CD4-positive, alpha-beta T cell treated with Interleukin-4 for 4 hours (primary cell): ENCODE data around the gene SYT10.
"Not testable (repeated sequence)": the region's sequence is repeated elsewhere in the genome, so short reads cannot be mapped to it uniquely, and the experiment has no call there.

ENCODE experiments used
- DNase-seq: peaks from one replicate; pipeline ENCODE4 v3.0.0-alpha.2; 2020

Gene SYT10

DNA sequence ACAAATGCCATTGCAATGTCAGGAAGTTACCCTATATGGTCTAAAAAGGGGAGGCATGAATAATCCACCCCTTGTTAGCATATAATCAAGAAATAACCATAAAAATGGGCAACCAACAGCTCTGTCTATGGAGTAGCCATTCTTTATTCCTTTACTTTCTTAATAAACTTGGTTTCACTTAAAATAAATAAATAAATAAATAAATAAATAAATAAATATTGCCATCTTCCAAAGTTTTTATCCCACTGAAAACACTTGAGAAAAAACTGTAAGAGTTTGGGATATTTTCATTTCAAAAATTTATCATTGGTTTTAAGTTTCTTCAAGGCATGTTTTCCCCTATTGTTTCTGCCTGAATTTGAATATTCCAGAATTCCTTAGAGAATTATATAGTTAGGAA lies 89.8 kb downstream of the SYT10 start:
- DNase-seq, result no peak

DNA sequence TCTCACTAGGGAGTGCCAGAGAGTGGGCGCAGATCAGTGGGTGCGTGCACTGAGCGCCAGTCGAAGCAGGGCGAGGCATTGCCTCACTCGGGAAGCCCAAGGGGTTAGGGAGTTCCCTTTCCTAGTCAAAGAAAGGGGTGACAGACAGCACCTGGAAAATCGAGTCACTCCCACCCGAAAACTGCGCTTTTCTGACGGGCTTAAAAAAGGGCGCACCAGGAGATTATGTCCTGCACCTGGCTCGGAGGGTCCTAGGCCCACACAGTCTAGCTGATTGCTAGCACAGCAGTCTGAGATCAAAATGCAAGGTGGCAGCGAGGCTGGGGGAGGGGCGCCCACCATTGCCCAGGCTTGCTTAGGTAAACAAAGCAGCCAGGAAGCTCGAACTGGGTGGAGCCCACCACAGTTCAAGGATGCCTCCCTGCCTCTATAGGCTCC lies 107.6 kb downstream of the SYT10 start:
- DNase-seq, result not testable (repeated sequence)

DNA sequence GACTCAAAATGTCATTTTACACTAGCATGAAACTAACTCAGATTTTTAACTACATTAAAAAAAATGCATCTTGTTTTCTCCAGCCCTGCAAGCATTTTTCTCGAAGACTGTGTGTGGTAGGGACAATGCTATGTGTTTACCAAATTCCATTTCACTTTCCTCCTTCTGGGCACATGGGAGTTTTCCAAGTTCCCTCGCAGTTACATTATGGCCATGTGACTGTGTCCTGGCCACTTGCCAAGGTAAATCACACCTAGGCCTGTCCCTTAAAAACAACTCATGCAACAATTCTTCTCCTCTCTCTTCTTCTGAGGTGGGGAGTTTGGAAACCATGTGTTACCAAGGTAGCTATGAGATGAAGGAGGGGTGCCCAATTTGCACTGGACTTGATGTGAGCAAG lies 108.7 kb downstream of the SYT10 start:
- no peak for DNase-seq
